Omental fat pad (tissue), 4 donors: ENCODE results near the gene SH3BP5L. TPM values are rescaled to one million over a fixed set of nuclear protein-coding genes. Genes with fewer than 3 reads are reported as not detected.

Experiments
- ATAC-seq: fragments of 150-250 bp; one replicate; pipeline ENCODE4 v1.9.1; 2016; ENCODE audit warnings: mild to moderate bottlenecking, moderate library complexity; ENCODE audit not compliant: low FRiP score
- DNase-seq: peaks from one replicate; pipeline ENCODE4 v3.0.0-alpha.2; 2019; ENCODE audit warnings: low spot score
- CTCF ChIP-seq, 3 donors: fragments of 450-650 bp; IDR thresholded peaks; one replicate each; pipeline ENCODE4 v1.5.1; 2016 to 2017; ENCODE audit warnings: antibody characterized with exemption in 3 of 3, mild to moderate bottlenecking in 3 of 3, moderate library complexity in 2 of 3
- total RNA-seq, 4 donors: library from RNA; depleted of rRNA; stranded (reverse); fragments of >200 nt; gene quantifications; one replicate each; pipeline ENCODE4 v1.1.0, GENCODE V29; 2016

Gene SH3BP5L
- total RNA-seq, 4 donors from 2014 or later, result 9.7 to 20.0 (median 15.2) TPM

DNA sequence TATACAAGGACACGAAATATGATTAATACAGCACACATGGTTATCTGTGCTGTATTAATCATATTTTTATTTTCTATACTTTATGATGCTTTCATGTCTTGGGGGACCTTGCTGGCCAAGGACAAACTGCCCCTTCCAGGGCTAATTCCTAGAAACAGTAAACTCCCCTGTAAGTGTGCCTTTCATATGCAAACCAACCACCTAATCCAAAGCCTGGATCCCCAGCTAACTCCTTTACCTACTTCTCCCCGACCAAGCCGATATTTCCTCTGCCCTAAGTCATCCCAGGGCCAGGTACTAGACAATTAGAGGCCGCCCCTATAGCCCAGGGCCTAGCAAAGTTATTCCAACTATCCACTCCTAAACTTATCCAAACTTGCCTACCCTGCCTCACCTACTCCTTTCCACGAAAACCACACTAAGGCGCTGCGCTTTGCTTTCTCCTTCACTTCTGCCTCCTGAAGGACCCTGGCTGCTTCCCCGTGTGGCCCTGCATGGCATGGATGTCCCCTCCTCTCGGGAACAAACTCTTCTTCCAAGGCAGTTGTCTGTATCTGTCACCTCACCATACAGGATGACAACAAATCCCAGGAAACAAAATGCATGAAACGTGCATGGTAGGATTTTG, 10.2 kb downstream of the SH3BP5L start:
- ATAC-seq (no peak), DNase-seq (no peak)
- TF ChIP-seq CTCF (IDR thresholded peaks at IDR 0.05), result no peak

- no peak for TF ChIP-seq CTCF (IDR thresholded peaks at IDR 0.05)
- ATAC-seq (no peak), DNase-seq (no peak)
Observed at GRCh38 chr1:248814351-248814750, 11.4 kb downstream of the SH3BP5L start.

DNA sequence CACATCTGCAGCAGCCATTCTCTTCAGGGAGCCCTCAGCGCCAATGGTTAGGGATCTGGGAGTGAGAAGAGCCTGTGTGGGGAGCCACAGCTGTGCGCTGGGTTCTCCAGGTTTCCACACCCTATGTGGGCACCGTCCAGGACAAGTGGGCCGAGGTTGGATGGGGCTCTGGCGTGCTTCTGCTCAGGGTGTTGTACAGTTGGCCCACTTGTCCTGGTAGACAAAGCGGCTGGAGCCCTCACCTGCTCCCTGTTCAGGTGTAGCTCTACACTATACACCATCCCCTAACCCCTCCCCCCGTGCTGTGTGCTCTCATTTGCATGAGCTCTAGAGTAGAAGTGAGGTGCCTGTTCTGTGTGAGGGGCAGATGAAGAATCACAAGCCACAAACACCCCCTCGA, 12.2 kb downstream of the SH3BP5L start:
- no peak for TF ChIP-seq CTCF (IDR thresholded peaks at IDR 0.05)
- DNase-seq (no peak), ATAC-seq (no peak)

GRCh38 chr1:248812736-248813425, 12.8 kb downstream of the SH3BP5L start:
- TF ChIP-seq CTCF (IDR thresholded peaks at IDR 0.05), result no peak
- ATAC-seq, result no peak
- no peak for DNase-seq

GRCh38 chr1:248811514-248812490, 13.9 kb downstream of the SH3BP5L start:
- DNase-seq (no peak), ATAC-seq (no peak)
- TF ChIP-seq CTCF (IDR thresholded peaks at IDR 0.05), result no peak

GRCh38 chr1:248810727-248811513, 14.8 kb downstream of the SH3BP5L start:
- ATAC-seq (no peak), DNase-seq (no peak)
- no peak for TF ChIP-seq CTCF (IDR thresholded peaks at IDR 0.05)
